ENCODE results near the gene RAB11FIP3. TPM values are rescaled to one million over a fixed set of nuclear protein-coding genes. Genes with fewer than 3 reads are reported as not detected.

The RAB11FIP3 gene
- total and polyA plus RNA-seq, 2 of the 13 experiments (the other 11 are each of a cell fraction or from before 2014, with no cell fraction given) = 34.3 to 57.6 TPM

DNA sequence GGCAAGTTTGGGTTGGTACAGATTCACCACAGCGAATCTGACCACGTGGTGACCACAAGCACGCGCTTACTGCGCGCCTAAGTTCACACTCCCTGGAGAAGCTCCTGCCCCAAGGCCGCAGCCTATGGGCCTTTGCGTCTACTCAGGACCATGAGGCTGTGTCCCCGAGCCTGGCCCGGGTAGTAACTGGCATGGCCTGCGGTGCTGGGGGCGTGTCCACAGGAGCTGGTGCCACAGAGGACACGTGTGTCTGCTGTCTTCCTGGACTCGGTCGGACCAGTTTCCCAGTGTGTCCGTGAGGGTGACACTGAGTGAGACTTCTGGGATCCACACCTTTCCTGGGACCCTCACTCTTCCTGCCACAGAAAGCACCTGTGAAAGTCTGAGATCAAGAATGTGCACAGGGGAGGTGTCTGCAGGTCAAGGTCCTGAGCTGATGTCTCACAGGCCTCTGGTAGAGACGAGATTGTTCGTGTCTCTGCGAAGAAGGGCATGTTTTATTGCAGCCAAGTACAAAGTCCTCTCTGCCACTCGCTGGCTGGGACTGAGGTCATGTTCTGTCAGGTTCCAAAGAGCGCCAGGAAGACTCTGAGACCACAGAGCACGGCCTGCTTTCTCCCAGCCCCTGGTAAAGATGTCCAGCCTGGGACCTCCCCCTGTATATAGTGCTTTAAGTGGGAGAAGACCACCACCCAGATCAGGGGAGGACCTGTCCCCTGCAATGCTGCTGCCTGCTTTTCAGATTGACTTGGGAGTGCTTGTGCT, 76.9 kb downstream of the RAB11FIP3 start (continued):
- TF ChIP-seq, protein P1, sequence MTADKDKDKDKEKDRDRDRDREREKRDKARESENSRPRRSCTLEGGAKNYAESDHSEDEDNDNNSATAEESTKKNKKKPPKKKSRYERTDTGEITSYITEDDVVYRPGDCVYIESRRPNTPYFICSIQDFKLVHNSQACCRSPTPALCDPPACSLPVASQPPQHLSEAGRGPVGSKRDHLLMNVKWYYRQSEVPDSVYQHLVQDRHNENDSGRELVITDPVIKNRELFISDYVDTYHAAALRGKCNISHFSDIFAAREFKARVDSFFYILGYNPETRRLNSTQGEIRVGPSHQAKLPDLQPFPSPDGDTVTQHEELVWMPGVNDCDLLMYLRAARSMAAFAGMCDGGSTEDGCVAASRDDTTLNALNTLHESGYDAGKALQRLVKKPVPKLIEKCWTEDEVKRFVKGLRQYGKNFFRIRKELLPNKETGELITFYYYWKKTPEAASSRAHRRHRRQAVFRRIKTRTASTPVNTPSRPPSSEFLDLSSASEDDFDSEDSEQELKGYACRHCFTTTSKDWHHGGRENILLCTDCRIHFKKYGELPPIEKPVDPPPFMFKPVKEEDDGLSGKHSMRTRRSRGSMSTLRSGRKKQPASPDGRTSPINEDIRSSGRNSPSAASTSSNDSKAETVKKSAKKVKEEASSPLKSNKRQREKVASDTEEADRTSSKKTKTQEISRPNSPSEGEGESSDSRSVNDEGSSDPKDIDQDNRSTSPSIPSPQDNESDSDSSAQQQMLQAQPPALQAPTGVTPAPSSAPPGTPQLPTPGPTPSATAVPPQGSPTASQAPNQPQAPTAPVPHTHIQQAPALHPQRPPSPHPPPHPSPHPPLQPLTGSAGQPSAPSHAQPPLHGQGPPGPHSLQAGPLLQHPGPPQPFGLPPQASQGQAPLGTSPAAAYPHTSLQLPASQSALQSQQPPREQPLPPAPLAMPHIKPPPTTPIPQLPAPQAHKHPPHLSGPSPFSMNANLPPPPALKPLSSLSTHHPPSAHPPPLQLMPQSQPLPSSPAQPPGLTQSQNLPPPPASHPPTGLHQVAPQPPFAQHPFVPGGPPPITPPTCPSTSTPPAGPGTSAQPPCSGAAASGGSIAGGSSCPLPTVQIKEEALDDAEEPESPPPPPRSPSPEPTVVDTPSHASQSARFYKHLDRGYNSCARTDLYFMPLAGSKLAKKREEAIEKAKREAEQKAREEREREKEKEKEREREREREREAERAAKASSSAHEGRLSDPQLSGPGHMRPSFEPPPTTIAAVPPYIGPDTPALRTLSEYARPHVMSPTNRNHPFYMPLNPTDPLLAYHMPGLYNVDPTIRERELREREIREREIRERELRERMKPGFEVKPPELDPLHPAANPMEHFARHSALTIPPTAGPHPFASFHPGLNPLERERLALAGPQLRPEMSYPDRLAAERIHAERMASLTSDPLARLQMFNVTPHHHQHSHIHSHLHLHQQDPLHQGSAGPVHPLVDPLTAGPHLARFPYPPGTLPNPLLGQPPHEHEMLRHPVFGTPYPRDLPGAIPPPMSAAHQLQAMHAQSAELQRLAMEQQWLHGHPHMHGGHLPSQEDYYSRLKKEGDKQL (CRISPR knock-in tag; IDR thresholded peaks at IDR 0.05; ENCODE audit: low read depth) = no peak
- TF ChIP-seq, protein P2, sequence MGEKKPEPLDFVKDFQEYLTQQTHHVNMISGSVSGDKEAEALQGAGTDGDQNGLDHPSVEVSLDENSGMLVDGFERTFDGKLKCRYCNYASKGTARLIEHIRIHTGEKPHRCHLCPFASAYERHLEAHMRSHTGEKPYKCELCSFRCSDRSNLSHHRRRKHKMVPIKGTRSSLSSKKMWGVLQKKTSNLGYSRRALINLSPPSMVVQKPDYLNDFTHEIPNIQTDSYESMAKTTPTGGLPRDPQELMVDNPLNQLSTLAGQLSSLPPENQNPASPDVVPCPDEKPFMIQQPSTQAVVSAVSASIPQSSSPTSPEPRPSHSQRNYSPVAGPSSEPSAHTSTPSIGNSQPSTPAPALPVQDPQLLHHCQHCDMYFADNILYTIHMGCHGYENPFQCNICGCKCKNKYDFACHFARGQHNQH (CRISPR knock-in tag; IDR thresholded peaks at IDR 0.05) = peak; percentile 76
- TF ChIP-seq ZNF768 (CRISPR knock-in tag; IDR thresholded peaks at IDR 0.05) (peak; percentile 37; the same call in 1 of the 2 replicates), CAMTA2 (CRISPR knock-in tag; IDR thresholded peaks at IDR 0.05; ENCODE audit: borderline replicate concordance) (peak; percentile 19; the same call in 1 of the 2 replicates), PITX1 (CRISPR knock-in tag; IDR thresholded peaks at IDR 0.05) (peak; percentile 65; the same call in 1 of the 2 replicates), ZNF235 (CRISPR knock-in tag; IDR thresholded peaks at IDR 0.05; ENCODE audit: borderline replicate concordance) (no peak), ZNF570 (CRISPR knock-in tag; IDR thresholded peaks at IDR 0.05; ENCODE audit: borderline replicate concordance) (no peak), SIX4 (CRISPR knock-in tag; IDR thresholded peaks at IDR 0.05) (no peak), NR3C1 (CRISPR knock-in tag; IDR thresholded peaks at IDR 0.05) (no peak), PLRG1 (conservative IDR thresholded peaks at IDR 0.05) (no peak), STAT5B (CRISPR knock-in tag; IDR thresholded peaks at IDR 0.05) (no peak), ZNF24 (IDR thresholded peaks at IDR 0.05) (no peak), PCBP1 (IDR thresholded peaks at IDR 0.05; ENCODE audit: borderline replicate concordance, low read depth, low read length) (no peak), AKAP8 (CRISPR knock-in tag; IDR thresholded peaks at IDR 0.05) (no peak), ZNF709 (CRISPR knock-in tag; IDR thresholded peaks at IDR 0.05) (peak; percentile 69), ZNF562 (CRISPR knock-in tag; IDR thresholded peaks at IDR 0.05; ENCODE audit: borderline replicate concordance) (no peak), ZNF605 (CRISPR knock-in tag; IDR thresholded peaks at IDR 0.05) (peak; percentile 79; the same call in 1 of the 2 replicates), POLR2AphosphoS5 (IDR thresholded peaks at IDR 0.05; ENCODE audit: low read depth, low read length) (no peak; the same call in 1 of the 2 replicates), SPEN (CRISPR knock-in tag; IDR thresholded peaks at IDR 0.05; ENCODE audit: low read depth) (peak; percentile 16; the same call in 1 of the 2 replicates), NFKBIZ (CRISPR knock-in tag; IDR thresholded peaks at IDR 0.05) (0 out of 2 replicates have a peak, but pooled peaks have one; percentile 60)
- TF ChIP-seq, protein P3, sequence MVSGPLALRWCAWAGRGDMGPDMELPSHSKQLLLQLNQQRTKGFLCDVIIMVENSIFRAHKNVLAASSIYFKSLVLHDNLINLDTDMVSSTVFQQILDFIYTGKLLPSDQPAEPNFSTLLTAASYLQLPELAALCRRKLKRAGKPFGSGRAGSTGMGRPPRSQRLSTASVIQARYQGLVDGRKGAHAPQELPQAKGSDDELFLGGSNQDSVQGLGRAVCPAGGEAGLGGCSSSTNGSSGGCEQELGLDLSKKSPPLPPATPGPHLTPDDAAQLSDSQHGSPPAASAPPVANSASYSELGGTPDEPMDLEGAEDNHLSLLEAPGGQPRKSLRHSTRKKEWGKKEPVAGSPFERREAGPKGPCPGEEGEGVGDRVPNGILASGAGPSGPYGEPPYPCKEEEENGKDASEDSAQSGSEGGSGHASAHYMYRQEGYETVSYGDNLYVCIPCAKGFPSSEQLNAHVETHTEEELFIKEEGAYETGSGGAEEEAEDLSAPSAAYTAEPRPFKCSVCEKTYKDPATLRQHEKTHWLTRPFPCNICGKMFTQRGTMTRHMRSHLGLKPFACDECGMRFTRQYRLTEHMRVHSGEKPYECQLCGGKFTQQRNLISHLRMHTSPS (CRISPR knock-in tag; IDR thresholded peaks at IDR 0.05; ENCODE audit: low read depth) = peak; percentile 88; the same call in 1 of the 2 replicates
